A673 (cell line): ENCODE results near the gene GBGT1. TPM values are rescaled to one million over a fixed set of nuclear protein-coding genes. Genes with fewer than 3 reads are reported as not detected.

Experiments
- BruUV-seq: library from RNA; stranded (reverse); fragments of 400-500 nt; replicated peaks from 2 replicates; lab custom pipeline; 2021; lab: Mats Ljungman, UMichigan
- CTCF ChIA-PET: fragments of 300-600 bp; sonication (Branson Sonifier 250); formaldehyde crosslinking; loops from one replicate; lab custom pipeline; 2022; ENCODE audit warnings: antibody characterized with exemption; lab: Charles Lee
- POLR2A ChIA-PET: fragments of 300-600 bp; sonication (Branson Sonifier 250); formaldehyde crosslinking; loops from one replicate; lab custom pipeline; 2022; ENCODE audit warnings: antibody characterized with exemption; ENCODE audit not compliant: low non-redundant PET; lab: Charles Lee
- DNase-seq: peaks from one replicate; pipeline ENCODE4 v3.0.0-alpha.2; 2015; ENCODE audit warnings: low spot score
- H3K27ac ChIP-seq: fragments of 200-600 bp; sonication (generic); 2 replicates; pipeline ENCODE4 v1.5.1; 2016; ENCODE audit warnings: mixed run types, low read depth, mild to moderate bottlenecking, mixed read lengths, antibody characterized with exemption, low read length; ENCODE audit not compliant: poor library complexity, severe bottlenecking
- H3K27me3 ChIP-seq: fragments of 200-600 bp; sonication (generic); replicated peaks from 2 replicates; pipeline ENCODE4 v1.6.1; 2017; ENCODE audit warnings: mixed run types, low read depth, mild to moderate bottlenecking, mixed read lengths, antibody characterized with exemption, low read length; ENCODE audit not compliant: insufficient read depth, poor library complexity
- H3K36me3 ChIP-seq: fragments of 200-600 bp; sonication (generic); 2 replicates; pipeline ENCODE4 v1.6.1; 2016; ENCODE audit warnings: mixed run types, mild to moderate bottlenecking, mixed read lengths, antibody characterized with exemption, low read length; ENCODE audit not compliant: insufficient read depth, poor library complexity, severe bottlenecking
- H3K4me1 ChIP-seq: fragments of 200-600 bp; sonication (generic); 2 replicates; pipeline ENCODE4 v1.6.1; 2017; ENCODE audit warnings: mixed run types, mild to moderate bottlenecking, mixed read lengths, antibody characterized with exemption, low read length; ENCODE audit not compliant: insufficient read depth, poor library complexity, severe bottlenecking
- H3K4me3 ChIP-seq: fragments of 200-600 bp; sonication (generic); 2 replicates; pipeline ENCODE4 v1.5.1; 2016; ENCODE audit warnings: low read depth, mixed run types, mild to moderate bottlenecking, mixed read lengths, low read length; ENCODE audit not compliant: poor library complexity, severe bottlenecking
- H3K9me3 ChIP-seq: fragments of 200-600 bp; sonication (generic); 2 replicates; pipeline ENCODE4 v1.6.1; 2016; ENCODE audit warnings: mixed run types, low read depth, mild to moderate bottlenecking, mixed read lengths, antibody characterized with exemption, low read length; ENCODE audit not compliant: poor library complexity, severe bottlenecking
- CTCF ChIP-seq: fragments of 300-800, 200-600 bp; sonication (generic); conservative IDR thresholded peaks from 2 replicates; pipeline ENCODE4 v1.5.1; 2017; ENCODE audit warnings: low read depth, mild to moderate bottlenecking, antibody characterized with exemption, low read length, moderate library complexity, mixed read lengths
- EZH2 ChIP-seq: fragments of 200-600 bp; sonication (generic); IDR thresholded peaks from 2 replicates; pipeline ENCODE4 v1.6.1; 2017; ENCODE audit warnings: borderline replicate concordance, low read depth, mild to moderate bottlenecking, mixed read lengths, antibody characterized with exemption, low read length; ENCODE audit not compliant: poor library complexity, severe bottlenecking
- intact Hi-C: fragments of 100-400 bp; cut with micrococcal nuclease; formaldehyde crosslinking; loops from one replicate; pipeline ENCODE4 v1.10.0; 2022; ENCODE audit not compliant: unreplicated experiment
- total RNA-seq: library from RNA; stranded (reverse); gene quantifications from 2 replicates; pipeline ENCODE4 v1.2.3, GENCODE V29; 2021

Gene GBGT1
- total RNA-seq, 1 experiment from 2014 or later, result 1.8 TPM

- TF ChIP-seq CTCF (no peak), EZH2 (no peak)
- Histone ChIP-seq H3K27me3 (no peaks in the 10 kb centered on the region), H3K9me3 (no peaks in the 10 kb centered on the region), H3K4me1 (peaks cover 31% of the 10 kb centered on the region), H3K36me3 (peaks cover 16% of the 10 kb centered on the region), H3K27ac (peak overlapping the region; percentile 62), H3K4me3 (no peak overlapping the region)
- no TSS peak for BruUV-seq
- intact Hi-C loops, result no loop called here
- DNase-seq, result no peak
- POLR2A ChIA-PET, result no interaction called here
- CTCF ChIA-PET, result no interaction called here
Measured at GRCh38 chr9:133113163-133113948, 50.4 kb downstream of the GBGT1 start.

GRCh38 chr9:133112663-133113026, 51.1 kb downstream of the GBGT1 start:
- Histone ChIP-seq H3K4me1 (peaks cover 28% of the 10 kb centered on the region), H3K27ac (no peak overlapping the region), H3K9me3 (no peaks in the 10 kb centered on the region), H3K36me3 (peaks cover 23% of the 10 kb centered on the region), H3K4me3 (no peak overlapping the region), H3K27me3 (no peaks in the 10 kb centered on the region)
- ChIA-PET CTCF (no interaction called here), POLR2A (interaction anchor here (0.6 kb wide), 1 partner anchor 677 kb away, joined by 16 read pairs; no protein-coding TSS in a partner anchor)
- DNase-seq, result no peak
- intact Hi-C loops, result no loop called here
- TF ChIP-seq CTCF, result no peak
- TF ChIP-seq EZH2, result no peak
- no TSS peak for BruUV-seq

GRCh38 chr9:133111808-133112662, 51.7 kb downstream of the GBGT1 start:
- Histone ChIP-seq H3K27me3 (no peaks in the 10 kb centered on the region), H3K27ac (no peak overlapping the region), H3K4me1 (peaks cover 28% of the 10 kb centered on the region), H3K9me3 (no peaks in the 10 kb centered on the region), H3K36me3 (peaks cover 28% of the 10 kb centered on the region), H3K4me3 (no peak overlapping the region)
- ChIA-PET POLR2A (interaction anchor here (0.6 kb wide), 1 partner anchor 677 kb away, joined by 16 read pairs; no protein-coding TSS in a partner anchor), CTCF (interaction anchor here (0.5 kb wide), 1 partner anchor 73 kb away, joined by 4 read pairs; no protein-coding TSS in a partner anchor)
- intact Hi-C loops, result no loop called here
- BruUV-seq, result no TSS peak
- TF ChIP-seq CTCF (no peak), EZH2 (no peak)
- DNase-seq, result no peak
